ENCODE results near the gene THSD1. TPM values are rescaled to one million over a fixed set of nuclear protein-coding genes. Genes with fewer than 3 reads are reported as not detected.
"Not testable (repeated sequence)": the region's sequence is repeated elsewhere in the genome, so short reads cannot be mapped to it uniquely, and the experiment has no call there.

The THSD1 gene
- polyA plus RNA-seq, 1 donor from 2014 or later, result 2.3 TPM

DNA sequence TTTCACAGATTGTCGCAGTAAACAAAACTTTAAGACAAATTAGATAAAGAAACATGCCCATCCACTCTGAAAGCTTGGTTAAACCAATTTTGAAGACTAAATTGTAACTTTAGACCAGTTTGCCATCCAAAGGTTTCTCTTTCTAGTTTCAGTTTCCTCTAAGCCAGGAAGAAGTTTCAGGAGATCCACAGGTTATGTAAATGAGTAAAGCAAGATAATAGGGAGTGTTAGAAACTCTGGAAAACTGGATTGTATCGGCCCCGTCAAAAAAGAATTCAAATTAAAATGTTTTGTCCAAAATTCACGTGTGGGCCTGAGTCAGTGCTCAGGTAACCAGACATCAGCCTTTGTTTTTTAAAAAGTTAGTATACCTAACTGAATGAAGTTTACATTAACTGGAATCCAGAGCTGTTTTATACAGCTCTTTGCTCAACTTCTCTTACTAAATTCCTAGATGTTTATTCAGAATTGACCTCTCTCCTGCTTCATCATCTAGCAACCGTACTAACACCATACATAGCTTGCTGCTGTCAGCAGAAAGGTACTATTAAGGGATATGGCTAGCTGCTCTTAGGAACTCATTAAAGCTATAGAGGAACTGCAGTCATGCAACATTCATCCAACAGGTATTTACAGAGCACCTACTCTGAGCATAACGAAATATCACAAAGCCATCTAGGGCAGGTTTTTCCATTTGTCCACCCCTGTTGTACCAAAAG is 43.6 kb downstream of the THSD1 start:
- not testable (repeated sequence) for H3K27ac ChIP-seq (ENCODE audit: low read length); H3K4me2 ChIP-seq (ENCODE audit: low read length); H2AFZ ChIP-seq (ENCODE audit: low read depth, low read length); H3K79me2 ChIP-seq (replicated peaks; ENCODE audit: insufficient read depth, low read length); H3K36me3 ChIP-seq (ENCODE audit: insufficient read depth, low read length); H3K9me2 ChIP-seq (ENCODE audit: insufficient read depth, low read length); H3K27me3 ChIP-seq (ENCODE audit: insufficient read depth, low read depth, low read length); H4K20me1 ChIP-seq (ENCODE audit: insufficient read depth); H3K9ac ChIP-seq (ENCODE audit: low read length); H3K4me3 ChIP-seq (ENCODE audit: low read length); H3F3A ChIP-seq (ENCODE audit: insufficient read depth, low read length, poor library complexity, severe bottlenecking); H3K9me3 ChIP-seq (ENCODE audit: low read length)

DNA sequence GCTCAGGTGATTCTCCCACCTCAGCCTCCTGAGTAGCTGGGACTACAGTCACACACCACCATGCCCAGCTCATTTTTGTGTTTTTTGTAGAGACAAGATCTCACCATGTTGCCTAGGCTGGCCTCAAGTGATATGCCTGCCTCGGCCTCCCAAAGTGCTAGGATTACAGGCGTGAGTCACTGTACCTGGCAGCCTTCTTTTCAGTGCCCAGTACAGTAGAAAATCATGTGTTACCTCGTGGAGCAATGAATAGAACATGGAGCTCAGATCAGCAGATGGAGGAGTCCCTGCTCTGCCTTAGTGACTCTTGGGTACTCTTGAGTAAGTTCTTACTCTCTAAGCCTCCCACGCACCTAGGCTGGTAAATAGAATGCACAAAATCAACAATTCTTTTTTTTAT is 44.7 kb downstream of the THSD1 start:
- no peaks in the 10 kb centered on the region for H3K9me2 ChIP-seq (ENCODE audit: insufficient read depth, low read length)
- H3K79me2 ChIP-seq (replicated peaks; ENCODE audit: insufficient read depth, low read length), result no peaks in the 10 kb centered on the region
- no peak overlapping the region for H2AFZ ChIP-seq (ENCODE audit: low read depth, low read length)
- no peak overlapping the region for H3K4me3 ChIP-seq (ENCODE audit: low read length)
- TF ChIP-seq TAF1 (IDR thresholded peaks at IDR 0.05; ENCODE audit: low read depth) (no peak), RAD21 (conservative IDR thresholded peaks at IDR 0.05) (no peak), MXI1 (conservative IDR thresholded peaks at IDR 0.05; ENCODE audit: poor library complexity, severe bottlenecking) (no peak), EZH2 (IDR thresholded peaks at IDR 0.05; ENCODE audit: borderline replicate concordance, insufficient read depth, low read length, poor library complexity, severe bottlenecking) (no peak), EP300 (conservative IDR thresholded peaks at IDR 0.05; ENCODE audit: poor library complexity, severe bottlenecking) (no peak), SMC3 (conservative IDR thresholded peaks at IDR 0.05; ENCODE audit: poor library complexity) (no peak), POLR2AphosphoS5 (IDR thresholded peaks at IDR 0.05) (no peak)
- TF ChIP-seq, protein P1, sequence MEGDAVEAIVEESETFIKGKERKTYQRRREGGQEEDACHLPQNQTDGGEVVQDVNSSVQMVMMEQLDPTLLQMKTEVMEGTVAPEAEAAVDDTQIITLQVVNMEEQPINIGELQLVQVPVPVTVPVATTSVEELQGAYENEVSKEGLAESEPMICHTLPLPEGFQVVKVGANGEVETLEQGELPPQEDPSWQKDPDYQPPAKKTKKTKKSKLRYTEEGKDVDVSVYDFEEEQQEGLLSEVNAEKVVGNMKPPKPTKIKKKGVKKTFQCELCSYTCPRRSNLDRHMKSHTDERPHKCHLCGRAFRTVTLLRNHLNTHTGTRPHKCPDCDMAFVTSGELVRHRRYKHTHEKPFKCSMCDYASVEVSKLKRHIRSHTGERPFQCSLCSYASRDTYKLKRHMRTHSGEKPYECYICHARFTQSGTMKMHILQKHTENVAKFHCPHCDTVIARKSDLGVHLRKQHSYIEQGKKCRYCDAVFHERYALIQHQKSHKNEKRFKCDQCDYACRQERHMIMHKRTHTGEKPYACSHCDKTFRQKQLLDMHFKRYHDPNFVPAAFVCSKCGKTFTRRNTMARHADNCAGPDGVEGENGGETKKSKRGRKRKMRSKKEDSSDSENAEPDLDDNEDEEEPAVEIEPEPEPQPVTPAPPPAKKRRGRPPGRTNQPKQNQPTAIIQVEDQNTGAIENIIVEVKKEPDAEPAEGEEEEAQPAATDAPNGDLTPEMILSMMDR (IDR thresholded peaks at IDR 0.05; ENCODE audit: poor library complexity, severe bottlenecking), result no peak
- TF ChIP-seq, protein P2, sequence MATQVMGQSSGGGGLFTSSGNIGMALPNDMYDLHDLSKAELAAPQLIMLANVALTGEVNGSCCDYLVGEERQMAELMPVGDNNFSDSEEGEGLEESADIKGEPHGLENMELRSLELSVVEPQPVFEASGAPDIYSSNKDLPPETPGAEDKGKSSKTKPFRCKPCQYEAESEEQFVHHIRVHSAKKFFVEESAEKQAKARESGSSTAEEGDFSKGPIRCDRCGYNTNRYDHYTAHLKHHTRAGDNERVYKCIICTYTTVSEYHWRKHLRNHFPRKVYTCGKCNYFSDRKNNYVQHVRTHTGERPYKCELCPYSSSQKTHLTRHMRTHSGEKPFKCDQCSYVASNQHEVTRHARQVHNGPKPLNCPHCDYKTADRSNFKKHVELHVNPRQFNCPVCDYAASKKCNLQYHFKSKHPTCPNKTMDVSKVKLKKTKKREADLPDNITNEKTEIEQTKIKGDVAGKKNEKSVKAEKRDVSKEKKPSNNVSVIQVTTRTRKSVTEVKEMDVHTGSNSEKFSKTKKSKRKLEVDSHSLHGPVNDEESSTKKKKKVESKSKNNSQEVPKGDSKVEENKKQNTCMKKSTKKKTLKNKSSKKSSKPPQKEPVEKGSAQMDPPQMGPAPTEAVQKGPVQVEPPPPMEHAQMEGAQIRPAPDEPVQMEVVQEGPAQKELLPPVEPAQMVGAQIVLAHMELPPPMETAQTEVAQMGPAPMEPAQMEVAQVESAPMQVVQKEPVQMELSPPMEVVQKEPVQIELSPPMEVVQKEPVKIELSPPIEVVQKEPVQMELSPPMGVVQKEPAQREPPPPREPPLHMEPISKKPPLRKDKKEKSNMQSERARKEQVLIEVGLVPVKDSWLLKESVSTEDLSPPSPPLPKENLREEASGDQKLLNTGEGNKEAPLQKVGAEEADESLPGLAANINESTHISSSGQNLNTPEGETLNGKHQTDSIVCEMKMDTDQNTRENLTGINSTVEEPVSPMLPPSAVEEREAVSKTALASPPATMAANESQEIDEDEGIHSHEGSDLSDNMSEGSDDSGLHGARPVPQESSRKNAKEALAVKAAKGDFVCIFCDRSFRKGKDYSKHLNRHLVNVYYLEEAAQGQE (IDR thresholded peaks at IDR 0.05; ENCODE audit: borderline replicate concordance), result no peak
- no peaks in the 10 kb centered on the region for H3F3A ChIP-seq (ENCODE audit: insufficient read depth, low read length, poor library complexity, severe bottlenecking)
- H3K9ac ChIP-seq (ENCODE audit: low read length), result no peak overlapping the region
- H3K27me3 ChIP-seq (ENCODE audit: insufficient read depth, low read depth, low read length), result no peaks in the 10 kb centered on the region
- H3K9me3 ChIP-seq (ENCODE audit: low read length), result no peaks in the 10 kb centered on the region
- H3K4me2 ChIP-seq (ENCODE audit: low read length), result no peak overlapping the region
- no peak overlapping the region for H3K27ac ChIP-seq (ENCODE audit: low read length)
- no peaks in the 10 kb centered on the region for H3K36me3 ChIP-seq (ENCODE audit: insufficient read depth, low read length)
- H4K20me1 ChIP-seq (ENCODE audit: insufficient read depth), result no peaks in the 10 kb centered on the region

Data from neural cell (in vitro differentiated cells).